Esophagus muscularis mucosa (tissue), 4 donors: ENCODE results near the gene CST11. TPM values are rescaled to one million over a fixed set of nuclear protein-coding genes. Genes with fewer than 3 reads are reported as not detected.

Experiments used
- DNase-seq: peaks from one replicate; pipeline ENCODE4 v3.0.0-alpha.2; 2017; ENCODE audit errors: extremely low spot score
- H3K27ac ChIP-seq, 4 donors: fragments of 200-600 bp; sonication (generic); replicated peaks in 1 of 4; 1 replicate in 3 of 4; 2 replicates in 1 of 4; pipeline ENCODE4 v1.5.1; 2016 to 2019; ENCODE audit warnings: mild to moderate bottlenecking in 1 of 4
- H3K27me3 ChIP-seq, 4 donors: fragments of 200-600 bp; sonication (generic); one replicate each; pipeline versions ENCODE4 v1.5.1 to v1.6.0; 2016 to 2019
- H3K36me3 ChIP-seq, 4 donors: fragments of 200-600 bp; sonication (generic); one replicate each; pipeline ENCODE4 v1.5.1; 2016 to 2019
- H3K4me1 ChIP-seq, 4 donors: fragments of 200-600 bp; sonication (generic); one replicate each; pipeline ENCODE4 v1.5.1; 2016 to 2019
- H3K4me3 ChIP-seq, 4 donors: fragments of 200-600 bp; sonication (generic); 1 replicate in 2 of 4; 2 replicates in 2 of 4; pipeline ENCODE4 v1.5.1; 2016 to 2019; ENCODE audit warnings: mild to moderate bottlenecking in 4 of 4, moderate library complexity in 1 of 4
- H3K9me3 ChIP-seq, 4 donors: fragments of 200-600 bp; sonication (generic); 1 replicate in 3 of 4; 2 replicates in 1 of 4; pipeline ENCODE4 v1.5.1; 2016 to 2019
- CTCF ChIP-seq, 3 experiments: fragments of 200-600 bp in 2 of 3; fragments of 450-650 bp in 1 of 3; sonication (generic) in 2 of 3; IDR thresholded peaks; one replicate each; pipeline ENCODE4 v1.5.1; 2017 to 2019; ENCODE audit warnings: antibody characterized with exemption in 3 of 3, mild to moderate bottlenecking in 2 of 3, moderate library complexity in 1 of 3
- EP300 ChIP-seq: sonication (generic); formaldehyde crosslinking; IDR thresholded peaks from one replicate; pipeline ENCODE4 v1.6.1; 2017; ENCODE audit warnings: antibody characterized with exemption
- POLR2A ChIP-seq: fragments of 450-650 bp; IDR thresholded peaks from one replicate; pipeline ENCODE4 v1.6.1; 2017; ENCODE audit warnings: antibody characterized with exemption, moderate library complexity, mild to moderate bottlenecking, low read depth
- POLR2AphosphoS5 ChIP-seq, 2 donors: sonication (generic); formaldehyde crosslinking; IDR thresholded peaks; one replicate each; pipeline ENCODE4 v1.6.1; 2017; ENCODE audit warnings: antibody characterized with exemption in 2 of 2
- WGBS: methylation state at CpG from one replicate; pipeline ENCODE4 v1.1.5; 2018; 5-methylcytosine and 5-hydroxymethylcytosine counted together
- intact Hi-C: fragments of 100-400 bp; cut with DNase I; formaldehyde crosslinking; loops from one replicate; pipeline ENCODE4 v1.15.1; 2023
- total RNA-seq, 4 donors: library from RNA; depleted of rRNA; stranded (reverse); fragments of >200 nt; gene quantifications; one replicate each; pipeline versions ENCODE4 v1.1.0 to v1.2.1, GENCODE V29; 2016

CST11 gene, protein sequence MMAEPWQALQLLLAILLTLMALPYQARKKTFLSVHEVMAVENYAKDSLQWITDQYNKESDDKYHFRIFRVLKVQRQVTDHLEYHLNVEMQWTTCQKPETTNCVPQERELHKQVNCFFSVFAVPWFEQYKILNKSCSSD
- not detected for total RNA-seq

DNA sequence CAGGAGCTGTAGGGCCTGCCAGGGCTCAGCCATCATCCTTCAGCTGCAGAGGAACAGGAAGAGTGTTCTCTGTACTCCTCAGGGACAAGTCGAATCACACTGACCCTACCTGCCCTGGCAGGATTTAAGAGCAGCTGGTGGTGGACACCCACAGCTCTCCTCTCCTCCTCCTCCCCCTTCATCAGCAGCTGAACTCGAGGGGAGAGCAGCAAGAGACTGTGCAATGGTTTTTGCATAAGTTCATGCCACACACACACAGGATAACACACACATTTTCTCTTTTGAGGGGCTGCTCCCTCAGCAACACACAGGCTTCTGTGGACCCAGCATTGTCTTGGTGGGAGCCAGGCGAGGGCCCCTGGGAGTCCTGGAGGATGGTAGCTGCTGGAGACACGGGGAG, at the start of gene CST11:
CST11 (minus strand) TSS at position 101 of the 400 bp plus-strand sequence; CDS start at position 36, 65 bp downstream.
- TF ChIP-seq POLR2AphosphoS5 (IDR thresholded peaks at IDR 0.05) (no peak), CTCF (IDR thresholded peaks at IDR 0.05) (no peak), EP300 (no peak), POLR2A (no peak)
- WGBS, result 50% methylated on average over 4 of the region's 4 CpGs
- no peaks in the 10 kb centered on the region for H3K9me3 ChIP-seq
- H3K4me3 ChIP-seq, result no peak within 1 kb of the TSS
- intact Hi-C loops, result no loop called here
- H3K27ac ChIP-seq, result no peak within 1 kb of the TSS
- no peaks in the 10 kb centered on the region for H3K4me1 ChIP-seq
- H3K36me3 ChIP-seq, result no peaks in the 10 kb centered on the region
- peaks cover 0 to 3% (median 0%) of the 10 kb centered on the region in 4 donors for H3K27me3 ChIP-seq
- DNase-seq, result no peak

DNA sequence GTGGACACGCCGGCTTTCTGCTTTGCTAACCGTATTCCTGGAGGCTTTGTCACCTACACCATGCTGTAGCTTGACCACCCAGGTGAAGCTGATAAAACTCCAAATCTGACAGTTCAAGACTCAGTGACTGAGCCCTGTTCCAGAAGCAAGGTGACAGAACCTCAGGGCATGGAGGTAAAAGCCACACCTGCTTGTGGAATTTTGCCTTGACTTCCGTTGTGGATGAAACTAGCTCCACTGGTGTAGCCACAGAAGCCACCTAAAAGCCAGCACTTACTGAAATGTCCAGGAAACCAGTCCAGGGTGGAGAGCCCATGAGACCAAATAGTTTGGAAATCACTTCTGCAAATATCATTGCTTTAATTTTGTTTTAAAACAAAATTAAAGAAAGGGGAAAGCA, 49.2 kb upstream of the CST11 start:
- TF ChIP-seq EP300 (no peak), CTCF (IDR thresholded peaks at IDR 0.05) (no peak), POLR2A (no peak), POLR2AphosphoS5 (IDR thresholded peaks at IDR 0.05) (no peak)
- Histone ChIP-seq H3K27ac (no peak overlapping the region), H3K9me3 (no peaks in the 10 kb centered on the region), H3K4me3 (no peak overlapping the region), H3K27me3 (peaks cover 0 to 20% (median 0%) of the 10 kb centered on the region in 4 donors), H3K4me1 (peaks cover 0 to 8% (median 0%) of the 10 kb centered on the region in 4 donors), H3K36me3 (no peaks in the 10 kb centered on the region)
- 91% methylated on average over 4 of the region's 4 CpGs for WGBS
- intact Hi-C loops, result no loop called here
- no peak for DNase-seq

- Histone ChIP-seq H3K27ac (no peak overlapping the region), H3K36me3 (no peaks in the 10 kb centered on the region), H3K27me3 (peaks cover 0 to 14% (median 0%) of the 10 kb centered on the region in 4 donors), H3K4me3 (no peak overlapping the region), H3K4me1 (peaks cover 0 to 8% (median 0%) of the 10 kb centered on the region in 4 donors), H3K9me3 (no peaks in the 10 kb centered on the region)
- TF ChIP-seq POLR2A (no peak), POLR2AphosphoS5 (IDR thresholded peaks at IDR 0.05) (no peak), CTCF (IDR thresholded peaks at IDR 0.05) (no peak), EP300 (no peak)
- no peak for DNase-seq
- intact Hi-C loops, result no loop called here
- 55% methylated on average over 1 of the region's 1 CpG for WGBS
These were observed 44.9 kb upstream of the CST11 start for GRCh38 chr20:23497536-23497935.

GRCh38 chr20:23493172-23493772, 40.6 kb upstream of the CST11 start:
- H3K27me3 ChIP-seq, result no peaks in the 10 kb centered on the region
- TF ChIP-seq POLR2A (no peak), EP300 (no peak), CTCF (IDR thresholded peaks at IDR 0.05) (no peak), POLR2AphosphoS5 (IDR thresholded peaks at IDR 0.05) (no peak)
- H3K36me3 ChIP-seq, result no peaks in the 10 kb centered on the region
- H3K9me3 ChIP-seq, result no peaks in the 10 kb centered on the region
- H3K27ac ChIP-seq, result no peak overlapping the region
- DNase-seq, result peak; percentile 89
- 89% methylated on average over 3 of the region's 3 CpGs for WGBS
- no peak overlapping the region for H3K4me3 ChIP-seq
- intact Hi-C loops, result no loop called here
- no peaks in the 10 kb centered on the region for H3K4me1 ChIP-seq
